MM.1S (cell line): Measurements from ENCODE around the gene POPDC2.

Source experiments
- EZH2 ChIP-seq: fragments of 300-600 bp; sonication (generic); optimal IDR thresholded peaks from 2 replicates; pipeline ENCODE3; 2017; ENCODE audit warnings: low read depth, mild to moderate bottlenecking, antibody characterized with exemption, low read length, mixed read lengths
- EZH2phosphoT487 ChIP-seq: fragments of 300-600 bp; sonication (generic); IDR thresholded peaks from 2 replicates; pipeline ENCODE4 v1.6.1; 2018; ENCODE audit warnings: antibody characterized with exemption, low read length
- TF ChIP-seq, protein P1 (sequence below): fragments of 300-600 bp; sonication (generic); IDR thresholded peaks from 2 replicates; pipeline ENCODE4 v1.5.1; 2016; ENCODE audit warnings: antibody characterized with exemption, low read length, mixed read lengths

DNA sequence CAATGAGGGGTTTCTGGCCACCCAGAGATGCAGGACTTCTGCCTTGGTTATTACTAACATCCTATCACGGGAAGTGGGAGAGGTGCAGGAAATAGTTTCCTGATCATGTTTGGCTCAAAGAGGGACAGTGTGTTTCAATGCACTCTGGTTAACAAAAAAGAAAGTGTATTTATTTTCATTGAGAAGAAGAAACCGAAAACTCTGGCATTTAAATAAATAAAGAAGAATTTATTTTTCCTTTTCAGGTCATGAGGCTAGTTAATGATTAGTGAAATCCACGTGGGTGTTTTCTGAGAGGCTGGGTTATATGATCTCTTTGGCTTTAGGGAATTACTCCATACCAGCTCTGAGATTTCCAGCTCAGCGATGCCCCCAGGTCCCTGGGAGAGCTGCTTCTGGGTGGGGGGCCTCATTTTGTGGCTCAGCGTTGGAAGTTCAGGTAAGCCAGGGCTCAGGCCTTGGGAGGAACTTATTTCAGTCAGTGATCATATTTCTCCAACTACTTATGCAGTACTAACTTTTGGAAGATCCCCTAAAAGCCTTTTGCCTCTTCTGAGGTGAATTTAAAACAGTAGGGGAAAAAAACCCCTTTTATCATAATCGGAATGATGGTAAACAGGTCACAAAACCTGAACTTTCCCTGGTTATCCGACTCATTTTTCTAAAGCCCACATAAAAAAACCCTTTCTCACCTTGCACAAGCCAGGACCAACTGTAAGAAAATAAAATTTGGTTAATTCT lies 62.7 kb downstream of the POPDC2 start, which contains the start of gene PLA1A:
- TF ChIP-seq, protein P1, sequence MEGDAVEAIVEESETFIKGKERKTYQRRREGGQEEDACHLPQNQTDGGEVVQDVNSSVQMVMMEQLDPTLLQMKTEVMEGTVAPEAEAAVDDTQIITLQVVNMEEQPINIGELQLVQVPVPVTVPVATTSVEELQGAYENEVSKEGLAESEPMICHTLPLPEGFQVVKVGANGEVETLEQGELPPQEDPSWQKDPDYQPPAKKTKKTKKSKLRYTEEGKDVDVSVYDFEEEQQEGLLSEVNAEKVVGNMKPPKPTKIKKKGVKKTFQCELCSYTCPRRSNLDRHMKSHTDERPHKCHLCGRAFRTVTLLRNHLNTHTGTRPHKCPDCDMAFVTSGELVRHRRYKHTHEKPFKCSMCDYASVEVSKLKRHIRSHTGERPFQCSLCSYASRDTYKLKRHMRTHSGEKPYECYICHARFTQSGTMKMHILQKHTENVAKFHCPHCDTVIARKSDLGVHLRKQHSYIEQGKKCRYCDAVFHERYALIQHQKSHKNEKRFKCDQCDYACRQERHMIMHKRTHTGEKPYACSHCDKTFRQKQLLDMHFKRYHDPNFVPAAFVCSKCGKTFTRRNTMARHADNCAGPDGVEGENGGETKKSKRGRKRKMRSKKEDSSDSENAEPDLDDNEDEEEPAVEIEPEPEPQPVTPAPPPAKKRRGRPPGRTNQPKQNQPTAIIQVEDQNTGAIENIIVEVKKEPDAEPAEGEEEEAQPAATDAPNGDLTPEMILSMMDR = no peak
- TF ChIP-seq EZH2 (no peak), EZH2phosphoT487 (no peak)
